AG04449 (cell line): ENCODE measurements around the gene C22orf15.

ENCODE experiments used
- CTCF ChIA-PET: fragments of 350-600 bp; formaldehyde crosslinking; extraction: SDS; loops from one replicate; lab custom pipeline; 2021; ENCODE audit warnings: antibody characterized with exemption; lab: Yijun Ruan, JAX
- POLR2A ChIA-PET: fragments of 400-600, 350-600 bp; formaldehyde crosslinking; extraction: SDS; loops from one replicate; lab custom pipeline; 2020; ENCODE audit warnings: antibody characterized with exemption, inconsistent platforms; lab: Yijun Ruan, JAX
- DNase-seq: peaks from one replicate; pipeline ENCODE4 v3.0.0-alpha.2; 2010; ENCODE audit warnings: low read depth, low spot score
- H3K4me3 ChIP-seq: 2 replicates; pipeline ENCODE4 v1.5.1; 2011; ENCODE audit warnings: low read depth, mild to moderate bottlenecking, control low read depth, low read length
- TF ChIP-seq, protein P1 (sequence below): IDR thresholded peaks from one replicate; pipeline ENCODE4 v1.5.1; 2011; ENCODE audit warnings: mild to moderate bottlenecking, moderate library complexity, low read length, control low read depth, inconsistent platforms; ENCODE audit not compliant: insufficient read depth; ENCODE audit errors: missing control alignments

The C22orf15 gene

DNA sequence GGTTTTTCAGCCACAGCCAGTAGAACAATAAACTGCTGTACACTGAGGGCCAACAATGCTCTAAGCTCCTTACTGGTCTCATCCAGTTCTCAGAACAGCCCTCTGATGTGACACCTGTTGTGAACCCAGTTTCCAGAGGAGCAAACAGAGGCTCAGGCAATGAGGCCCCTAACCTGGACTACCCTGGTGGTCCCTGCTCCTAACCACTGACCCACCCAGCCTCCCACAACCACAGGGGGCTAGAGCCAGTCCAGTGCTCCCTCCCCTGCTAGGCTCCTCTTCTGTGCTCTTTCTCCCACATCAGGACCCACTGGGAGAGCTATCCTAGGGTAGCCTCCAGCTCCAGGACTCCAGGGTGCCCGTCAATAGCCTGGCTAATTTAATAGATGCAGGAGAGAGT lies 19.9 kb downstream of the C22orf15 start:
- POLR2A ChIA-PET, result no interaction called here
- TF ChIP-seq, protein P1, sequence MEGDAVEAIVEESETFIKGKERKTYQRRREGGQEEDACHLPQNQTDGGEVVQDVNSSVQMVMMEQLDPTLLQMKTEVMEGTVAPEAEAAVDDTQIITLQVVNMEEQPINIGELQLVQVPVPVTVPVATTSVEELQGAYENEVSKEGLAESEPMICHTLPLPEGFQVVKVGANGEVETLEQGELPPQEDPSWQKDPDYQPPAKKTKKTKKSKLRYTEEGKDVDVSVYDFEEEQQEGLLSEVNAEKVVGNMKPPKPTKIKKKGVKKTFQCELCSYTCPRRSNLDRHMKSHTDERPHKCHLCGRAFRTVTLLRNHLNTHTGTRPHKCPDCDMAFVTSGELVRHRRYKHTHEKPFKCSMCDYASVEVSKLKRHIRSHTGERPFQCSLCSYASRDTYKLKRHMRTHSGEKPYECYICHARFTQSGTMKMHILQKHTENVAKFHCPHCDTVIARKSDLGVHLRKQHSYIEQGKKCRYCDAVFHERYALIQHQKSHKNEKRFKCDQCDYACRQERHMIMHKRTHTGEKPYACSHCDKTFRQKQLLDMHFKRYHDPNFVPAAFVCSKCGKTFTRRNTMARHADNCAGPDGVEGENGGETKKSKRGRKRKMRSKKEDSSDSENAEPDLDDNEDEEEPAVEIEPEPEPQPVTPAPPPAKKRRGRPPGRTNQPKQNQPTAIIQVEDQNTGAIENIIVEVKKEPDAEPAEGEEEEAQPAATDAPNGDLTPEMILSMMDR, result no peak
- H3K4me3 ChIP-seq, result no peak overlapping the region
- no peak for DNase-seq
- CTCF ChIA-PET, result interaction anchor here (0.8 to 2.5 kb wide), 4 partner anchors 13 to 69 kb away, joined by 3 to 11 read pairs (median 8); no protein-coding TSS in a partner anchor

DNA sequence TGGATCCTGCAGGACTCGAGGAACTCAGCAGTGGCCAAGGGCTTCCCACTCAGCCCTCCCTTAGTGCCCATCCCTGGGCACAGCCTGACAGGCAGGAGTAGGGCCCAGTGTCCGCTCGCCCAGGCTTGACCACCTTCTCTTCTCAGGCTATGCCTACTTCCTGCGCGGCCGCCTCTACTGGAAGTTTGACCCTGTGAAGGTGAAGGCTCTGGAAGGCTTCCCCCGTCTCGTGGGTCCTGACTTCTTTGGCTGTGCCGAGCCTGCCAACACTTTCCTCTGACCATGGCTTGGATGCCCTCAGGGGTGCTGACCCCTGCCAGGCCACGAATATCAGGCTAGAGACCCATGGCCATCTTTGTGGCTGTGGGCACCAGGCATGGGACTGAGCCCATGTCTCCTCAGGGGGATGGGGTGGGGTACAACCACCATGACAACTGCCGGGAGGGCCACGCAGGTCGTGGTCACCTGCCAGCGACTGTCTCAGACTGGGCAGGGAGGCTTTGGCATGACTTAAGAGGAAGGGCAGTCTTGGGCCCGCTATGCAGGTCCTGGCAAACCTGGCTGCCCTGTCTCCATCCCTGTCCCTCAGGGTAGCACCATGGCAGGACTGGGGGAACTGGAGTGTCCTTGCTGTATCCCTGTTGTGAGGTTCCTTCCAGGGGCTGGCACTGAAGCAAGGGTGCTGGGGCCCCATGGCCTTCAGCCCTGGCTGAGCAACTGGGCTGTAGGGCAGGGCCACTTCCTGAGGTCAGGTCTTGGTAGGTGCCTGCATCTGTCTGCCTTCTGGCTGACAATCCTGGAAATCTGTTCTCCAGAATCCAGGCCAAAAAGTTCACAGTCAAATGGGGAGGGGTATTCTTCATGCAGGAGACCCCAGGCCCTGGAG lies 20.7 kb downstream of the C22orf15 start:
- ChIA-PET CTCF (interaction anchor here (0.8 to 3.6 kb wide), 4 partner anchors 14 to 68 kb away, joined by 3 to 14 read pairs (median 11); no protein-coding TSS in a partner anchor), POLR2A (no interaction called here)
- TF ChIP-seq, protein P1, result no peak
- DNase-seq, result no peak
- H3K4me3 ChIP-seq, result no peak overlapping the region

DNA sequence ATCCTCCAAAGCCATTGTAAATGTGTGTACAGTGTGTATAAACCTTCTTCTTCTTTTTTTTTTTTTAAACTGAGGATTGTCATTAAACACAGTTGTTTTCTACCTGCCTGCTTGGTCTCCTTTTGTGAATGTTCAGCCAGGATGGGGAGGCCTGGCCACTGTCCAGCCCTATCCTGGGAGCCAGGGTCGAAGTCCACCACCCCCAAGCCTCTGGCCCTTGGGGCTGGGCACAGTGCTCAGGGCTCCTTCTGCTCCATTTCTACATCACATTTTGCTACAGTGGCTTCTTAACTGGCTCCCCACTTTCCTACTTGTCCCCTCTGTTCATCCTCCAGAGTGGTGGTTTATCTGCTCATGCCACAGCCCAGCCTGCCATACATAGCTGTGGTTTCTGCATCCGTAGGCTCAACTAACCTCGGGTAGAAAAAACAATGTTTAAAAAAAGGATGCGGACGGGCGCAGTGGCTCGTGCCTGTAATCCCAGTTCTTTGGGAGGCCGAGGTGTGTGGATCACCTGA lies 21.5 kb downstream of the C22orf15 start:
- no peak for DNase-seq
- TF ChIP-seq, protein P1, result no peak
- ChIA-PET CTCF (interaction anchor here (0.6 to 3.6 kb wide), 3 partner anchors 13 to 65 kb away, joined by 3 to 14 read pairs (median 10); partner anchors contain the start of gene CHCHD10), POLR2A (interaction anchor here (0.5 kb wide), 1 partner anchor 73 kb away, joined by 4 read pairs; the partner anchor contains the start of gene SLC2A11)
- no peak overlapping the region for H3K4me3 ChIP-seq

DNA sequence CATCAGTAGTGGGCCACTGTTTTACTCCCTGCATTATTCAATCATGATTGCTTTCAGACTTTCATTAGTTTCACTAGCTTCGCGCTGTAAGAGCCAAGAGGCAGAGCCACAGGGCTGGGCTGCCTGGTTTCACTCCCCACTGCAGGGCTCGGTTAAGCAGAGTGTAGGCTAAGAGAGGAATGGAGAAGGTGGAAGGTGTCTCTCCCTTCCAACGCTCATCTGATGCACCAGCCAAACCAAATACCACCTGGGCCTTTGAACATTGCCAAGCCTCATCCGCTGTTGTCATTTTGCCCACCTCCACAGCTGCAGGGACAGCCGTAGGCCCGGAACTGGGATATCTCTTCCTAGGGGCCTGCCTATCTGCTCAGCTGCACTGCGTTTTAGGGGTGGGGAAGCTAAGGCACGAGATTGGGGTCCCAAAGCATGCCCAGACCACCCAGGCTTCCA lies 23.5 kb downstream of the C22orf15 start:
- no peak for DNase-seq
- ChIA-PET CTCF (interaction anchor here (1.1 to 3.6 kb wide), 4 partner anchors 12 to 63 kb away, joined by 3 to 15 read pairs (median 12); partner anchors contain the start of genes CHCHD10 and MMP11), POLR2A (interaction anchor here (0.7 to 1.1 kb wide), 3 partner anchors 11 to 60 kb away, joined by 4 read pairs; no protein-coding TSS in a partner anchor)
- H3K4me3 ChIP-seq, result peak overlapping the region; percentile 49
- TF ChIP-seq, protein P1, result no peak

DNA sequence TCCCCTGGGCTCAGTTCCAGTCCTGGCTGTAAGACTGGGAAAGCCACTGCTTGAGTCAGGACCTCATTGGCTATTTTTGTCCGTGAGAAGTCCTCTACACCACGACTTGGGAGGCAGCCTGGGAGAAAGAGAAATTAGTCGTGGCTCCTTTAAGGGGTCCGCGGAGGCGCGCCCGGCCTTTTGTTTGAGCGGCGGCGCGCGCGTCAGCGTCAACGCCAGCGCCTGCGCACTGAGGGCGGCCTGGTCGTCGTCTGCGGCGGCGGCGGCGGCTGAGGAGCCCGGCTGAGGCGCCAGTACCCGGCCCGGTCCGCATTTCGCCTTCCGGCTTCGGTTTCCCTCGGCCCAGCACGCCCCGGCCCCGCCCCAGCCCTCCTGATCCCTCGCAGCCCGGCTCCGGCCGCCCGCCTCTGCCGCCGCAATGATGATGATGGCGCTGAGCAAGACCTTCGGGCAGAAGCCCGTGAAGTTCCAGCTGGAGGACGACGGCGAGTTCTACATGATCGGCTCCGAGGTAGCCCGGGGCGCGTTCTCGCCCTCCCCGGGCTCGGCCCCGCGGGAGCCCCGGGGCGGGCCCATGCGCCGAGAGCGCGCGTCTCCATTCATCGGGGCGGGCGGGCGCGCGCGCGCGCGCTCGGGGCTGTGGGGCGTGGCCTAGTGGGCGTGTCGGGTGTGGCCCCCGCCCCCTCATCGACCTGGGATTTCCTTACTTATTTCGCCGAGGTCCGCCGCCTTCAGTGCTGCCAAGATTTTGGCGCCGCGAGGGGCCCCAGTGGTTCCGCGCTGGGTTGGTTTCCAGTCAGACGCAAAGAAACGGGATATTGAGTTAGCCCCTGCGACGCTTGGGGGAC lies 24.2 kb downstream of the C22orf15 start, which contains the start of gene SMARCB1:
Gene SMARCB1, plus strand, starts transcription at position 215 of the 848 bp plus-strand sequence. Its CDS starts 204 bp downstream, at position 419.
- CTCF ChIA-PET, result interaction anchor here (1.1 to 3.6 kb wide), 3 partner anchors 12 to 63 kb away, joined by 3 to 15 read pairs (median 14); partner anchors contain the start of gene MMP11
- POLR2A ChIA-PET, result interaction anchor here (0.7 to 1.1 kb wide), 2 partner anchors 12 to 53 kb away, joined by 4 read pairs; no protein-coding TSS in a partner anchor

More for the DNA sequence above, 24.2 kb downstream of the C22orf15 start, which contains the start of gene SMARCB1:
- DNase-seq, result peak; percentile 69
- TF ChIP-seq, protein P1, result no peak
- peak within 1 kb of the TSS; percentile 90 for H3K4me3 ChIP-seq
